WTC11 (cell line): Measurements from ENCODE around the gene PNRC1. TPM values are rescaled to one million over a fixed set of nuclear protein-coding genes. Genes with fewer than 3 reads are reported as not detected.
A peak's percentile ranks its signal among the peaks of the same experiment; 100 is the strongest.

Source experiments
- AFF4 ChIP-seq: sonication (generic); formaldehyde crosslinking; IDR thresholded peaks from 2 replicates; pipeline ENCODE4 v1.8.1; 2023; ENCODE audit warnings: mild to moderate bottlenecking, missing genetic modification reagents, borderline replicate concordance
- CREM ChIP-seq: sonication (generic); formaldehyde crosslinking; IDR thresholded peaks from 2 replicates; pipeline ENCODE4 v1.8.1; 2022; ENCODE audit warnings: mild to moderate bottlenecking, missing genetic modification reagents, moderate library complexity
- EMX1 ChIP-seq: fragments of 250-450 bp; sonication (Bioruptor Pico); IDR thresholded peaks from 2 replicates; pipeline ENCODE4 v1.8.0; 2021; ENCODE audit warnings: mild to moderate bottlenecking
- FOXP1 ChIP-seq: sonication (generic); formaldehyde crosslinking; IDR thresholded peaks from 2 replicates; pipeline ENCODE4 v1.8.0; 2022; ENCODE audit warnings: missing genetic modification reagents, mild to moderate bottlenecking, moderate library complexity, borderline replicate concordance
- FOXP4 ChIP-seq: sonication (generic); formaldehyde crosslinking; IDR thresholded peaks from 2 replicates; pipeline ENCODE4 v1.8.0; 2022; ENCODE audit warnings: mild to moderate bottlenecking, missing genetic modification reagents
- GABPB1 ChIP-seq: sonication (generic); formaldehyde crosslinking; IDR thresholded peaks from 2 replicates; pipeline ENCODE4 v1.8.1; 2023; ENCODE audit warnings: mild to moderate bottlenecking, missing genetic modification reagents
- IRF2 ChIP-seq: sonication (generic); formaldehyde crosslinking; IDR thresholded peaks from 2 replicates; pipeline ENCODE4 v1.8.0; 2022; ENCODE audit warnings: low read depth, missing genetic modification reagents, borderline replicate concordance
- MAX ChIP-seq: sonication (generic); formaldehyde crosslinking; IDR thresholded peaks from 2 replicates; pipeline ENCODE4 v1.8.0; 2022; ENCODE audit warnings: mild to moderate bottlenecking, missing genetic modification reagents
- MLX ChIP-seq: sonication (generic); formaldehyde crosslinking; IDR thresholded peaks from 2 replicates; pipeline ENCODE4 v1.8.1; 2023; ENCODE audit warnings: mild to moderate bottlenecking, missing genetic modification reagents, moderate library complexity
- MYBL2 ChIP-seq: sonication (generic); formaldehyde crosslinking; IDR thresholded peaks from 2 replicates; pipeline ENCODE4 v1.8.1; 2023; ENCODE audit warnings: mild to moderate bottlenecking, moderate library complexity, missing genetic modification reagents
- NFATC4 ChIP-seq: fragments of 250-450 bp; sonication (Bioruptor Pico); IDR thresholded peaks from 2 replicates; pipeline ENCODE4 v1.9.0; 2021; ENCODE audit warnings: mild to moderate bottlenecking
- RORB ChIP-seq: fragments of 250-450 bp; sonication (Bioruptor Pico); IDR thresholded peaks from 2 replicates; pipeline ENCODE4 v1.9.0; 2021; ENCODE audit warnings: mild to moderate bottlenecking
- SMAD4 ChIP-seq: sonication (generic); formaldehyde crosslinking; IDR thresholded peaks from 2 replicates; pipeline ENCODE4 v1.8.0; 2022; ENCODE audit warnings: mild to moderate bottlenecking, missing genetic modification reagents
- SOX15 ChIP-seq: fragments of 250-450 bp; sonication (Bioruptor Pico); IDR thresholded peaks from 2 replicates; pipeline ENCODE4 v1.9.0; 2021; ENCODE audit warnings: mild to moderate bottlenecking
- SP1 ChIP-seq: sonication (generic); formaldehyde crosslinking; conservative IDR thresholded peaks from 2 replicates; pipeline ENCODE4 v1.8.1; 2022; ENCODE audit warnings: missing genetic modification reagents
- TP53 ChIP-seq: sonication (generic); formaldehyde crosslinking; IDR thresholded peaks from 2 replicates; pipeline ENCODE4 v1.8.1; 2023; ENCODE audit warnings: mild to moderate bottlenecking, missing genetic modification reagents
- USF2 ChIP-seq: sonication (generic); formaldehyde crosslinking; IDR thresholded peaks from 2 replicates; pipeline ENCODE4 v1.8.1; 2023; ENCODE audit warnings: mild to moderate bottlenecking, missing genetic modification reagents, moderate library complexity
- ZBTB21 ChIP-seq: sonication (generic); formaldehyde crosslinking; IDR thresholded peaks from 2 replicates; pipeline ENCODE4 v1.8.1; 2023; ENCODE audit warnings: mild to moderate bottlenecking, missing genetic modification reagents, borderline replicate concordance
- ZNF232 ChIP-seq: sonication (generic); formaldehyde crosslinking; IDR thresholded peaks from 2 replicates; pipeline ENCODE4 v1.8.0; 2022; ENCODE audit warnings: mild to moderate bottlenecking, missing genetic modification reagents
- ZNF263 ChIP-seq: sonication (generic); formaldehyde crosslinking; IDR thresholded peaks from 2 replicates; pipeline ENCODE4 v1.8.1; 2022; ENCODE audit warnings: low read depth, mild to moderate bottlenecking, moderate library complexity, missing genetic modification reagents
- ZNF281 ChIP-seq: sonication (generic); formaldehyde crosslinking; IDR thresholded peaks from 2 replicates; pipeline ENCODE4 v1.8.0; 2023; ENCODE audit warnings: mild to moderate bottlenecking, missing genetic modification reagents
- ZNF317 ChIP-seq: sonication (generic); formaldehyde crosslinking; IDR thresholded peaks from 2 replicates; pipeline ENCODE4 v1.8.1; 2023; ENCODE audit warnings: low read depth, mild to moderate bottlenecking, moderate library complexity, missing genetic modification reagents, borderline replicate concordance
- ZNF416 ChIP-seq: fragments of 250-450 bp; sonication (Bioruptor Pico); IDR thresholded peaks from 2 replicates; pipeline ENCODE4 v1.9.0; 2021; ENCODE audit warnings: mild to moderate bottlenecking, inconsistent platforms
- ZNF423 ChIP-seq: fragments of 250-450 bp; sonication (Bioruptor Pico); IDR thresholded peaks from 2 replicates; pipeline ENCODE4 v2.1.2; 2022; ENCODE audit warnings: mild to moderate bottlenecking, moderate library complexity
- ZNF425 ChIP-seq: fragments of 250-450 bp; sonication (Bioruptor Pico); conservative IDR thresholded peaks from 2 replicates; pipeline ENCODE4 v1.9.0; 2021; ENCODE audit warnings: mild to moderate bottlenecking
- total RNA-seq: library from RNA; stranded (reverse); gene quantifications from 3 replicates; pipeline ENCODE4 v1.2.3, GENCODE V29; 2021

Gene PNRC1
- total RNA-seq, 1 experiment from 2014 or later: 39.0 TPM

- TF ChIP-seq USF2 (CRISPR knock-in tag): no peak
- TF ChIP-seq CREM (CRISPR knock-in tag): no peak
- 0 out of 2 replicates have a peak, but pooled peaks have one; percentile 37 for TF ChIP-seq ZNF281 (CRISPR knock-in tag)
- no peak for TF ChIP-seq ZNF416 (CRISPR knock-in tag)
- TF ChIP-seq ZBTB21 (CRISPR knock-in tag): no peak
- TF ChIP-seq GABPB1 (CRISPR knock-in tag): peak; percentile 61; the same call in 1 of the 2 replicates
- no peak for TF ChIP-seq ZNF263
- TF ChIP-seq FOXP1 (CRISPR knock-in tag): peak; percentile 2; the same call in 1 of the 2 replicates
- TF ChIP-seq MLX (CRISPR knock-in tag): no peak
- TF ChIP-seq TP53 (CRISPR knock-in tag): no peak
- no peak; the same call in 1 of the 2 replicates for TF ChIP-seq MAX (CRISPR knock-in tag)
- peak; percentile 93 for TF ChIP-seq SP1 (CRISPR knock-in tag)
- no peak for TF ChIP-seq ZNF317
- TF ChIP-seq ZNF232 (CRISPR knock-in tag): no peak
- TF ChIP-seq SOX15 (CRISPR knock-in tag): no peak
- TF ChIP-seq AFF4 (CRISPR knock-in tag): no peak
- no peak for TF ChIP-seq NFATC4 (CRISPR knock-in tag)
- no peak for TF ChIP-seq SMAD4 (CRISPR knock-in tag)
- no peak for TF ChIP-seq MYBL2
- TF ChIP-seq ZNF425 (CRISPR knock-in tag): no peak
- no peak for TF ChIP-seq IRF2 (CRISPR knock-in tag)
- no peak for TF ChIP-seq RORB (CRISPR knock-in tag)
- no peak for TF ChIP-seq ZNF423 (CRISPR knock-in tag)
- no peak; the same call in 1 of the 2 replicates for TF ChIP-seq FOXP4
- no peak for TF ChIP-seq EMX1
Observed at GRCh38 chr6:89080281-89081128, at the start of gene PNRC1 (continued).
